SKM-1 treated with dmso at 0.1 percent for 144 hours (cell line): ENCODE measurements around the gene SCGB1D2.

Experiments used
- DNase-seq: peaks from one replicate; lab custom pipeline; 2025; ENCODE audit not compliant: unreplicated experiment; lab: John Stamatoyannopoulos, UW

Gene SCGB1D2

DNA sequence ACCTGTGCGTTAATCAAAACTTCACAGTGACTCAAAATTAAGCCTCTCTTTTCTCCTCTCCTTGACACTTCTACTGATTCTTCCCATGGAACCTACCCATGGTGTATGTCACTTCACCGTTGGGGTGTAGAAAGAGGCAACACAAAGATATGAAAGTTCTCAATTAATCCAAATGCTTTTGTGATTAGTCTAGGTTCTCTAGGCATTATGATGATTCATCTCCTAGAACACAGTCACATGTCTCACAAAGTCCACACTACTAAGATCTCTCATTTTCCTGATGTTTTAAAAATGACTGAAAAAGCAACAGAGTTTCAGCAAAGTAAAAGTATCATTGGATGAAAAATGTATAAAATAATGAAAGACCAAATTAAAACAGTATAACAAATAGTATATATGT lies 14.2 kb downstream of the SCGB1D2 start:
- DNase-seq = no peak

DNA sequence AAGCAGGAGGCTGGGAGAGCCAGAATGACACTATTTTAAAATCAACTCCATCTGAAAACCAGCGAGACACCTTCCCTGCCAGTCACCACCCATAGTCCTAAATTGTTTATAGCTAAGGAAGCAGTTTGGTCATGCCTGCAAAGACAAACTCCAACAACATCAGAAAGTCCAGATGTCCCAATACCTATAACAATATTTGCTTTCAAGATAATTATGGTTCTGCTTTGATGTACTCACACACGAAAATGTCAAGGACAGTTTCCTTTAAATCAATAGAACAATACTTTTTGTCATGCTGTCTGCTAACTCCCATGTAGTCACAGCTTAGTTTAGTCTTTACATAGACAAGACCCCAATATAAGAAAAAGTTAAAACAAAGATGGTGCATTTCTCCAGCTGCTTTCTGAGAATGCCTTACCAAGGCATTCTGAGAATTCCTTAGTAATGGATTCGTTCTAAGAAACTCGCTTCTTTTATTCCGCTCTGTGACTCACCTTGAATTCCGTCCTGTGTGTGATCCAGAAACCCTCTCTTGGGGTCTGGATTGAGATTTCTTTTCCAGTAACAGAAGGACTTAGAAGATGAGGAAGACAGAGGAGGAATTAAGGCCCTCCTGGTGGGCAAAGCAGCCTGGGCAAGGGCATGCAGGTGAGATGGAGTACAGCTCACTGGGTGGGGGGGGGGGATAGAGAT lies 18.4 kb downstream of the SCGB1D2 start:
- DNase-seq = no peak

- no peak for DNase-seq
Observed at GRCh38 chr11:62264004-62264403, 22.0 kb downstream of the SCGB1D2 start.

DNA sequence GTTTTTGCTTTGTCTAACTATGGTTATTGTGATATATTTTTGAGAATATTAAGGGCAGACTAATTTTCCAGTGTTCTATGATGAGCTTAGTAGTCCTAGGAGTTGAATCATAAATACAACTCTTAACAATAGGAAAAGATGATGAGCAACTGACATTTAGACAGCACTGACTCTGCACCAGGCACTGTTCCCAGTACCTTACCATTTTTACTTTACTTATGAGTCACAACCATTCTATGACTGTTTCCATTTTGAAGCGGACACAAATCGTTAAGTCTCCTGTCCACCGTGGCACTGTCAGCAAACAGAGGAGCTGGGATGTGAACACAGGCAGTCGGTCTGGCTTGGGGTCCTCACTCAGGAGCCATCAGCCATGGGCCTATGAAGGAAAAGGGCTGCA lies 24.5 kb downstream of the SCGB1D2 start:
- DNase-seq = no peak

GRCh38 chr11:62267050-62267449 lies 25.0 kb downstream of the SCGB1D2 start:
- DNase-seq = no peak

DNA sequence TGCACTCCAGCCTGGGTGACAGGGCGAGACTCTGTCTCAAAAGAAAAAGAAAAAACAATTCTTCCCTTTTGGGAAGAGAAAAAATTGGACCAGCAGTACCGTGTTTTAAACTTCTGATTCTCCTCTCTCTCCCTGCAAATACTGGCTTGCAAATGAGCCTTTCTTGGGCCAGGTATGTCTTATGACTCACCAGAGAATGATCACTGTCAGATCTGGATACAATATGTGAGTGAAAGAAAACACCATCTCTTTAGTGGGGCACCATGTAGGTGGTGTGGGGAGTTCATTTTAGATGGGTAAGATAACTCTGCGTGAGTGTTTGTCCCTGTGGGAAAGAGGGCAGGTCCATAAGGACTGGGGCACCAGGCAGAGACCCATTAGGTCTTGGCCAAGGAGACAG lies 25.5 kb downstream of the SCGB1D2 start:
- DNase-seq = no peak

- DNase-seq = no peak
Observed at GRCh38 chr11:62269654-62270278, 27.7 kb downstream of the SCGB1D2 start, which contains the start of gene SCGB2A2. TSS of gene SCGB2A2 (plus strand) at chr11:62270158. CDS start at chr11:62270217, 59 bp downstream.

DNA sequence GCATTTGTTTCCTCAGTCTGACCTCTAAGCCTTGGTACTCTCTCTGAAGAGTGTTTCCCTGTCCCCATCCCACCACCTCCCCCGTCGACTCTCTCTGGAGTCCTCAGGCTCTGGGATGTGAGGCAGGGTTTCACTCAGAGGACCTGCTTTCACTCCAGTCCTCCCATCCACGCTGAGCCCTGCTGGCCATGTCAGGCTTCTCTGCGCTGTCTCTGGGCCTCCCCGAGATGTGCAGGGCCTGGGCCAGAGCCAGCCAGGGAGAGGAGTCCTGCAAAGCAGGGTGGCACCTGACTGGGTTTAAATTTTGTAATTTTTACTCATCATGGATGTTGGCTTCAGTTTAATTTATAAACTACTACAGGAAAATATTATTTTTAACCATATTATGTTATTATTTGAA lies 31.2 kb downstream of the SCGB1D2 start:
- DNase-seq = no peak

GRCh38 chr11:62273789-62274275 lies 31.8 kb downstream of the SCGB1D2 start:
- no peak for DNase-seq

- no peak for DNase-seq
Observed at GRCh38 chr11:62280452-62280851, 38.4 kb downstream of the SCGB1D2 start.
